ENCODE data around the gene LRRK1. TPM values are rescaled to one million over a fixed set of nuclear protein-coding genes. Genes with fewer than 3 reads are reported as not detected.

LRRK1 gene
- total RNA-seq, 3 donors from 2014 or later (not counting 1 experiment from before 2014, with no cell fraction given): 1.2 to 5.5 (median 3.2) TPM

- Histone ChIP-seq H3K27me3 (ENCODE audit: control insufficient read depth, insufficient read depth, low read length) (no peaks in the 10 kb centered on the region), H3K9me3 (ENCODE audit: control insufficient read depth, insufficient read depth, low read length) (no peaks in the 10 kb centered on the region), H3K27ac (ENCODE audit: low read length) (no peak overlapping the region), H3K36me3 (ENCODE audit: control insufficient read depth, insufficient read depth, low read length) (no peaks in the 10 kb centered on the region), H3K4me3 (ENCODE audit: low read length) (no peak overlapping the region), H3K4me1 (ENCODE audit: control insufficient read depth, insufficient read depth, low read length) (peaks cover 4% of the 10 kb centered on the region)
- ATAC-seq (no peak), DNase-seq (no peak)
- 82% methylated on average over 11 of the region's 11 CpGs for WGBS (ENCODE audit: insufficient coverage)
- Mint-ChIP-seq H3K36me3 (no peaks in the 10 kb centered on the region), H3K9me3 (no peaks in the 10 kb centered on the region), H3K27me3 (ENCODE audit: low read depth in 2 of 2) (peaks cover 0 to 13% of the 10 kb centered on the region in 2 donors), H3K4me1 (no peaks in the 10 kb centered on the region), H3K4me3 (no peak overlapping the region), H3K27ac (no peak overlapping the region)
- TF ChIP-seq, protein P1, sequence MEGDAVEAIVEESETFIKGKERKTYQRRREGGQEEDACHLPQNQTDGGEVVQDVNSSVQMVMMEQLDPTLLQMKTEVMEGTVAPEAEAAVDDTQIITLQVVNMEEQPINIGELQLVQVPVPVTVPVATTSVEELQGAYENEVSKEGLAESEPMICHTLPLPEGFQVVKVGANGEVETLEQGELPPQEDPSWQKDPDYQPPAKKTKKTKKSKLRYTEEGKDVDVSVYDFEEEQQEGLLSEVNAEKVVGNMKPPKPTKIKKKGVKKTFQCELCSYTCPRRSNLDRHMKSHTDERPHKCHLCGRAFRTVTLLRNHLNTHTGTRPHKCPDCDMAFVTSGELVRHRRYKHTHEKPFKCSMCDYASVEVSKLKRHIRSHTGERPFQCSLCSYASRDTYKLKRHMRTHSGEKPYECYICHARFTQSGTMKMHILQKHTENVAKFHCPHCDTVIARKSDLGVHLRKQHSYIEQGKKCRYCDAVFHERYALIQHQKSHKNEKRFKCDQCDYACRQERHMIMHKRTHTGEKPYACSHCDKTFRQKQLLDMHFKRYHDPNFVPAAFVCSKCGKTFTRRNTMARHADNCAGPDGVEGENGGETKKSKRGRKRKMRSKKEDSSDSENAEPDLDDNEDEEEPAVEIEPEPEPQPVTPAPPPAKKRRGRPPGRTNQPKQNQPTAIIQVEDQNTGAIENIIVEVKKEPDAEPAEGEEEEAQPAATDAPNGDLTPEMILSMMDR (IDR thresholded peaks at IDR 0.05): no peak
- intact Hi-C loops (cut with micrococcal nuclease): no loop called here
These were observed 20.3 kb upstream of the LRRK1 start for GRCh38 chr15:100898661-100899462.

DNA sequence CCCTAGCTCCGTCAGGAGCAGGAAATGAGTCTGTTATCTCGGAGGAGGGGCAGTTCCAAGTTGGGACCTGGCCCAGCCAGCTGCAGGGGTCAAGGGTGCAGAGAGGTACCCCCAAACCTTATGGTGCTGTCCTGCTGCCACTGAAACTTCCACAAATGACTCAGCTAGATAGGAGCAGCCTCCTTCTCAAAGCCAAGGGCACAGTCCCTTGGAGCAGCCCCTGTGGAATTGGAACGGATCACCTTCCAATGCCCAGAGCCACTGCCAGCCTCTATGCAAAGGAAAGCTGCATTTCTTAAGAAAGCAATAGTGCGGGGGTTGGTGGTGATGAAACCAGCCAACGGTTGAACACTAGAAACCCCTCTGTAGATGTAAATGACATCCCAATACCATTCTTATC lies 19.6 kb upstream of the LRRK1 start:
- Mint-ChIP-seq H3K27ac (no peak overlapping the region), H3K4me3 (no peak overlapping the region), H3K9me3 (no peaks in the 10 kb centered on the region), H3K27me3 (ENCODE audit: low read depth in 2 of 2) (peaks cover 5 to 13% of the 10 kb centered on the region in 2 donors), H3K4me1 (no peaks in the 10 kb centered on the region), H3K36me3 (no peaks in the 10 kb centered on the region)
- Histone ChIP-seq H3K9me3 (ENCODE audit: control insufficient read depth, insufficient read depth, low read length) (no peaks in the 10 kb centered on the region), H3K27ac (ENCODE audit: low read length) (no peak overlapping the region), H3K4me1 (ENCODE audit: control insufficient read depth, insufficient read depth, low read length) (peaks cover 4% of the 10 kb centered on the region), H3K36me3 (ENCODE audit: control insufficient read depth, insufficient read depth, low read length) (no peaks in the 10 kb centered on the region), H3K27me3 (ENCODE audit: control insufficient read depth, insufficient read depth, low read length) (no peaks in the 10 kb centered on the region), H3K4me3 (ENCODE audit: low read length) (no peak overlapping the region)
- WGBS (ENCODE audit: insufficient coverage): 77% methylated on average over 5 of the region's 5 CpGs
- DNase-seq: no peak
- TF ChIP-seq, protein P1 (IDR thresholded peaks at IDR 0.05): no peak
- intact Hi-C loops (cut with micrococcal nuclease): no loop called here
- ATAC-seq: no peak

DNA sequence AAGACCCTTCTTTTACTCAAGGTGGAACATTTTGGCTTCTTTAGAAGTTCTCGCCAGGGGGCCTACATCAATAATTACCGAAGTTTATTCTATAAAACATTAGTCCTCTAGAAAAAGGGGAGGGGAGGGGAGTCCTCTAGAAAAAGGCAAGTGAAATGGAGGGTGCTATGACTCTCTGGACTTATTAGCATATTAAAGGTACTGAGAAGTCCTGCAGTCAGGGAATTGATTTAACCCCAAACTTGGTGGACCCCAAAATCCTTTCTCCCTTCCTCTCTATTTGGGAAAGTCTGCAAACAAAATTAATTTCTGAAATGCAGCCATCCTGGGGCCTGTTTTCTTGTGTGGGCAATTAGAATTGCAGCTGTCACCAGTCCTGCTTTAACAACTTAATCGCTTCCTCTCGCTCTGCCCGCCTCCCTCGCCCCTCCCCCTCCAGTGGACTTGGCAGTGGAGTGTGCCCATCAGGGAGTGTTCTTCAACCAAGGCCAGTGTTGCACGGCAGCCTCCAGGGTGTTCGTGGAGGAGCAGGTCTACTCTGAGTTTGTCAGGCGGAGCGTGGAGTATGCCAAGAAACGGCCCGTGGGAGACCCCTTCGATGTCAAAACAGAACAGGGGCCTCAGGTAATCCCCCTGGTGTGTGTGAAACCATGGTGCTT lies 18.9 kb upstream of the LRRK1 start:
- Histone ChIP-seq H3K27me3 (ENCODE audit: control insufficient read depth, insufficient read depth, low read length) (no peaks in the 10 kb centered on the region), H3K4me1 (ENCODE audit: control insufficient read depth, insufficient read depth, low read length) (peaks cover 4% of the 10 kb centered on the region), H3K27ac (ENCODE audit: low read length) (no peak overlapping the region), H3K9me3 (ENCODE audit: control insufficient read depth, insufficient read depth, low read length) (no peaks in the 10 kb centered on the region), H3K36me3 (ENCODE audit: control insufficient read depth, insufficient read depth, low read length) (no peaks in the 10 kb centered on the region), H3K4me3 (ENCODE audit: low read length) (no peak overlapping the region)
- peaks cover 11 to 13% of the 10 kb centered on the region in 2 donors for H3K27me3 Mint-ChIP-seq (ENCODE audit: low read depth in 2 of 2)
- intact Hi-C loops (cut with micrococcal nuclease): no loop called here
- H3K27ac Mint-ChIP-seq: no peak overlapping the region
- H3K9me3 Mint-ChIP-seq: no peaks in the 10 kb centered on the region
- WGBS (ENCODE audit: insufficient coverage): 90% methylated on average over 12 of the region's 13 CpGs
- no peak overlapping the region for H3K4me3 Mint-ChIP-seq
- DNase-seq (no peak), ATAC-seq (no peak)
- TF ChIP-seq, protein P1 (IDR thresholded peaks at IDR 0.05): no peak
- H3K4me1 Mint-ChIP-seq: no peaks in the 10 kb centered on the region
- no peaks in the 10 kb centered on the region for H3K36me3 Mint-ChIP-seq

All from natural killer cell (primary cell).